HG02981 (cell line): Measurements from ENCODE around the gene WWOX.
A peak's percentile ranks its signal among the peaks of the same experiment; 100 is the strongest.

Experiments used
- ATAC-seq: cut with Tn5 transposase; IDR thresholded peaks from one replicate; pipeline ENCODE4 v1.9.1; 2021; ENCODE audit warnings: mild to moderate bottlenecking, moderate library complexity; ENCODE audit not compliant: unreplicated experiment

Gene WWOX

DNA sequence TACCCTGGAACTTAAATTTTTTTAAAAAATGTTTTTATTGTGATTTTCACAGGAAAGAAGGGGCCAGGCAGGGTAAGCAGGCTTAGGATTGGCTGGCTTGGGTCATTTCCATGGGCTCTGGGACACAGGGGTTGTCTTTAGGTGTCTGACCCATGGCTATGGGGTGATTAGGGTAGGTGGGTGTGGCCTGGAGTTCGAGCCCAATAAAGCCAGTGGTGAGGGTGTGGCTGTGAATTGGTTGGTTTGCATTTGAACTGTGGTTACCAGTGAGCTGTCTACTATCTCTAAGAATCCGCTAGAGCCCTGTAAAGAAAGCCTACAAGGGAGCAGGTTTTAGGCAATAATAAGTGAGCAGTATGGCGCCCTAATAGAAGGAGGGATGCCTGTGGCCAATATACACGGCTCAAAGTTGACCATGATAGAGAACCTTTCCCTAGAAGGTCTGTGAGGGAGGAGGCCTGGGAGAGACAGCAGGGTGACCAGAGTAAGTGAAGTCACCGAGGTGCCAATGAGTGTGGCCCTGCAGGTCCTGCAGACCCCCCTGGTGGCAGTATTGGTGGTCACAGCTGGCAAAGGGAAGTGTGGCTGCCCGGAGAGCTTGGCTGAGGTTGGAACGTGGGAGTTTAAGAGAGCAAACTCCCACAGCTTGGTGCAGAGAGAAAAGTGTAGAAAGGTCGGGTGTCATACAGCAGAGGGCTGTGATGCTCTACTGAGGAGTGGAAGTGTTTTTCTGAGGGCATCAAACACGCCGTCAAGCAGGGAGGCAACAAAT is 454.0 kb downstream of the WWOX start:
- ATAC-seq, result no peak

DNA sequence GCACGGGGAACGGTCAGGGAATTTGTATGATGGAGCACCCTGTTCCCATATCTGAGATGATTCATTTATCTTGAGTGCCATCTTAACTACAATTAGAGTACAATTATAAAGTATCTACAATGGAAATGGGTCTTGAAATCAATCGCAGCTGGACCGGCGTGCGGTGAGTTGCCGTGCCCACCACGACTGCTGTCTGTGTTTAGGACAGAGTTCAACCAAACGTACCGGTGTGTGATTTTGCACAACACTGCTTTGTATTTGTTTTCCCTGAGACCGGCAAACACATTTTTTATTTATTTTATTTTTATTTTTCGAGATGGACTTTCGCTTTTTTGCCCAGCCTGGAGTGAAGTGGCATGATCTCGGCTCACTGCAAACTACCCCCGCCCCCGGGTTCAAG is 457.0 kb downstream of the WWOX start:
- ATAC-seq, result no peak

GRCh38 chr16:78560997-78561396 is 461.5 kb downstream of the WWOX start:
- no peak for ATAC-seq

DNA sequence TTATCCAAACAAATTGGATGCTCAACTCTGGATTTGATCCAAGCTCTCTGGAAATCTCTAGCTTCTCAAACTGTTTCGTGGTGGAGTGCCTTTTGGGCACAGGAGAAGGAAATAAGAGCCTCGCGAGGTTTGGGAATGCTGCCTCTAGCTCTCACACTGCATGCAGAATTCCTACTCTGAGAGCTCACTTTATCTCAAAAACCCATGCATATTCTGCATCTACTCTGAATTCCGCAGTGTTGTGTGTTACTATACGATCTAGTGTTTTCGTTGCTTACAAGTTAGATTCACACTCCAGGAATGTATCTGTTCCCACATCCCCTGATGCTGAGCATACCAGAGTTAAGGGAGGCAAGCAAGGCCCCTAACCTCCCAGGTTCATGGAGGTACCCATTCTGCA is 462.7 kb downstream of the WWOX start:
- ATAC-seq, result no peak

DNA sequence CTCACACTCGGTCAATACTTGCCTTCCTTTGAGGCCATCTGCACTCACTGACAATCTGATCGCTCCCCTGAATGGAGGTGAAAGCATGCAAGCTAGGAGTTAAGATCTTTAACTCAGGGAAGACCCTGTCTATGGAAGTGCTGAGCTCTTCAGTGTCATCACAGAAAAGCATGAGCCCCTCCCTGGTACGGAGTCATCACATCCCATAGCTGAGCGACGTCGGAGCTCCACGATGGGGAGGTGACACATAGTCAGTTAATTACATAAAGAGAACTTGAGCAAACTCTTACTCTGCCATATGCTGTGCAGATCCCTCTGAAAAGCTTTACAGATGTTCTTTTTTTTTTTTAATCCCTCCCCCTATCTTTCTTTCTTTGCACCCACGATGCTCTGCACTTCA is 463.2 kb downstream of the WWOX start:
- no peak for ATAC-seq

- no peak for ATAC-seq
Measured at GRCh38 chr16:78563905-78564304, 464.5 kb downstream of the WWOX start.

DNA sequence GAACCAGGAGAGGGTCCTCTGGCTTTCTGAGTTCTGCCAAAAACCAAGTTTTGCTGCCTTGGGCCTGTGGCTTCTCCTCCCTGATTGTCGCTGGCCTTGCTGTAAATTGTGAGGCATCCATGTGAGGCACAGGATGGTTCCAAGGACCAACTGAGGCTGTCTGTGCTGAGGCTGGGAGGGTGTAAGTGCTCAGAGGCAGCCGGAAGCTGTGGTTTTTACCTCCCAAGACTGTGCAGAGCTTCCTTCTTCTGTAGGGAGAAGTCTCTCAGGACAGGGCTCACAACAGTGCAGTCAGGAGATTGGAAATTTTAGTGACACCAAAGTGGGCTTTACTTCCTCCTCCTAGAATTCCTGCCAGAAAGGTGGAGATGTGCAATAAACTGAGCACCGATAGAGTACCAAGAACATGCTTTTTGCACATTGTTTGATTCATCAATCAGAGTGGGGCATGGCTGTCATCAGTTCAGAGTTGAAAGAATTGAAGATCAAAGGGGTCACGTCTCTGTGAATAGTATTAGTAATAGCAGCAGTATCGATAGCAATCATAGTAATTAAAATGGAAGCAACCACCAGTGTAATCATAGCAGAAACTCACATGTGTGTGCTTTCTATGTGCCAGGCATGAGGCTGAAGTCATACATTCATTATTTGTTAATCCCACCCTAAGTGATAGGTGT is 467.1 kb downstream of the WWOX start:
- ATAC-seq, result no peak

DNA sequence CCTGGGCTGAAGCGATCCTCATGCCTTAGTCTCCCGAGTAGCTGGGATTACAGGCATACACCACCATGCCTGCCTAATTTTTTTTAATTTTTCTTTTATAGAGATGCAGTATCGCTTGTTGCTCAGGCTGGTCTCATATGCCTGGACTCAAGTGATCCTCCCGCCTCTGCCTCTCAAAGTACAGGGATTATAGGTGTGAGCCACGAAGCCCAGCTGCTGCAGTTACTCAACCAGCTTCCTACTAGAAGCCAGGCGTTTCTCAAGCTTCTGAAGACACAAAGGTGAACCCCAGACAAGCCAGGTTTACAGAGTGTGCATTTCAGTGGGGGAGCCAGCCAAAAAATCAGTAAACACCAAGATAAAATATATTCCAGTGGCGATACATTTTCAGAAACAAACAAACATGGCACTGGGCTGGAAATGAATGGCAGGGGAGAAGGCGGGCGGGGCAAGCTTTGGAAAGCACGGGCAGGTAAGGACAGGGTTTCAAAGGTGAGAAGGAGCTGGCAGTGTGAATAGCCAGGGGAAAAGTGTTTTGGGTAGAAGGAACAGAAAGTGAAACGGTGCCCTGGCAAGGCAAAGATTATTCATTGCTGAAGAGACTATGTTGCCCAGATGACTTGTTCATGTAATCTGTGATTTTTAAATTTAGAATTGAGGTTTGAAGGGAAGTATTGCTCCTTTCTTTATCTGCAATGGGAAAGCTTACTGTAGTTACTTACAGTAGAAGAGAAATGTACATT is 471.1 kb downstream of the WWOX start:
- no peak for ATAC-seq

DNA sequence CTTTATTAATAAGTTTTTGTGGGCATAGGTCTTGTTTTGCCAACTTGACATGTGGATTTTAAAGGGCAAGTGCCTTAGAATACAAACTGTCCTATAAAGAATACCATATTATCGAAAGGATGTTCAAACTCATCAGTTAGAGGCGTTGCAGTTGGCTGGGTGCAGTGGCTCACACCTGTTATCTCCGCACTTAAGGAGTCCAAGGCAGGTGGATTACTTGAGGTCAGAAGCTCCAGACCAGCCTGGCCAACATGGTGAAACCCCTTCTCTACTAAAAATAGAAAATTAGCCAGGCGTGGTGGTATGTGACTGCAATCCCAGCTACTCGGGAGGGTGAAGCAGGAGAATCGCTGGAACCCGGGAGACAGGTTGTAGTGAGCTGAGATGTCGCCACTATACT is 472.0 kb downstream of the WWOX start:
- no peak for ATAC-seq

GRCh38 chr16:78571898-78572358 is 472.5 kb downstream of the WWOX start:
- ATAC-seq, result no peak

DNA sequence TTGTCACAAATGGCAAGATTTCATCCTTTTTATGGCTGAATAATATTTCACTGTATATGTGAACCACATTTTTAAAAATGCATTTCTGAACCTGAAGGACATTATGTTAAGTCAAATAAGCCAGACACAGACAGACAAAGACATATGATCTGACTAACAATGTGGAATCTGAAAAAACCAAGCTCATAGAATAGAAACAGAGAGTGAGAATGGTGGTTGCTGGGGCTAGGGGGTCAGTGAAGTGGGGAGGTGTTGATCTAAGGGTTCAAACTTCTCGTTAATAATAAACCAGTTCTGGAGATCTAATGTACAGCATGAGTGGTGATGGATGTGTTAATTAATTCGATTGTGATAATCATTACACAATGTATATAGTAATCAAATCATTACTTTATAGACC is 475.1 kb downstream of the WWOX start:
- peak; percentile 80 for ATAC-seq

DNA sequence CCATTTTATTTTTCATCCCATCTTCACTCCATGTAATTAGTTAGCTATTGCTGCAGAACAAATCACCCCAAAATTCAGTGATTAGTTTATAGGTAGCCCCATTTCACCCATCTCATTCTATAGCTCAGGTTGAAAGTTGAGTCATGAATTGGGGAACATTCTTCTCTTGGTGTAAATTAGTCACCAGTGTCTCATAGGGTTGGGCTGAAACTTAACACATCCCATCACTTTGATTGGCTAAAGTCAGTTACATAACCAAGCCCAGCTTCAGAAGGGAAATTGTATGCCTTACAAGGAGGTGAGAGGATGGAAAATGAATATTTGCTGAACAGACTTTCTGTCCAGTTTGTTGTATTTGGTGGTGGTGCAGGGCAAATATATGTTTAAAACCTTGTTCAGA is 477.5 kb downstream of the WWOX start:
- ATAC-seq, result no peak

DNA sequence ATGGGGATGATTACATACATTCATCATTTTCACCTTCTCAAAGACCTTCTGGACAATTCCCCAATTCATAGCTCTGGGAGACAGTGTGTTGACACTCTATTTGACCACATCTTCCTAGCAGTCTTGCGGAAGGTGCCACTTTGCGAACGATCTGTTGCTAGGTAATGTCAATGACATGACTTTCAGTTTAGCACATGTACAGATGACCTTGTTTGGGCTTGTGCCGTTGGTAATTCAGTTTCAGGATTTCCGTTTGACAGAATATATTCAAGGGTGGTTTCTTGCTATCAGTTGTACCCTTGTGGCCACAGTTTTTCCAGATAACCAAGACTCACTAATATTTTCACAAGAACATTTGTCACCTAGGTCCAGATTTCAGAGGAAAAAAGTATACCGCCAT is 478.2 kb downstream of the WWOX start:
- no peak for ATAC-seq

DNA sequence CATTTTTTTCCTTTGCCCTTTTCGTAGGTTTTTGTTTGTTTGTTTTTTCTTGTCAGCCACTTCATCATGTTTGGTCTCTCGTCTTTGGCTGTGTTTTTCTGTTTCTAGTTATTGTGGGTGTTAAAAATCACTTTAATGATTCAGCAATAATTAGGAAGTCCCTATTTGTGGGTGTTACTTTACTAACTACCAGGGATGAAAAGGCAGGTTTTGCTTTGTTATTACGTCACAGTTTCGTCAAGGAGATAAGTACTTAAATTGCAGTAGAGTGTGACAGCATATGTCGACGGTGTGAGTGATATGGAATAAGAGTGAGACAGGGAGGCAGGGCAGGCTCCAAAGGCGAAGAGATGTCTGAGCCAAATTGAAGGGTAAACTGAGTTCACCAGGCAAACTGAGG is 479.6 kb downstream of the WWOX start:
- ATAC-seq, result no peak

GRCh38 chr16:78583441-78583840 is 484.0 kb downstream of the WWOX start:
- no peak for ATAC-seq

GRCh38 chr16:78584213-78584860 is 484.9 kb downstream of the WWOX start:
- no peak for ATAC-seq

DNA sequence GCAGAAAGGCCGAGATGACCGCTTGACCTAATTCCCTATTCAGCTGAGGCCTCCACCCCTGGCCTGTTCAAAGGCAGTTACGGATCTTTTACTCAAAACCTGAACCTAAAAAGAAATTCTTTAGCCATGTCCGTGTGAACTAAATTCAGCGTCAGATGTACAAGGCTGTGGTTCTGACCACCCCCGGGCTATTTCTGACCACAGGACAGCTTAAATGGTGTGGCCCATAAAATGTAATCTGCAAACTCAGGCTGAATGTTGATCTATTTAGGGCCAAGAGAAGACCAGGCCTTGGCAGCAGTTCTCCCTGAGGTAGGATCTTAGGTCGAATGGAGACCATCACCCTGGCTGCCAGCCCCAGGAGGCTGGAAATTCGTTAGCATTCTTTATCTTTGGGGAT is 485.5 kb downstream of the WWOX start:
- no peak for ATAC-seq

GRCh38 chr16:78589331-78589730 is 489.9 kb downstream of the WWOX start:
- no peak for ATAC-seq

GRCh38 chr16:78591682-78592103 is 492.2 kb downstream of the WWOX start:
- no peak for ATAC-seq

- no peak for ATAC-seq
Measured at GRCh38 chr16:78592111-78592510, 492.7 kb downstream of the WWOX start.

DNA sequence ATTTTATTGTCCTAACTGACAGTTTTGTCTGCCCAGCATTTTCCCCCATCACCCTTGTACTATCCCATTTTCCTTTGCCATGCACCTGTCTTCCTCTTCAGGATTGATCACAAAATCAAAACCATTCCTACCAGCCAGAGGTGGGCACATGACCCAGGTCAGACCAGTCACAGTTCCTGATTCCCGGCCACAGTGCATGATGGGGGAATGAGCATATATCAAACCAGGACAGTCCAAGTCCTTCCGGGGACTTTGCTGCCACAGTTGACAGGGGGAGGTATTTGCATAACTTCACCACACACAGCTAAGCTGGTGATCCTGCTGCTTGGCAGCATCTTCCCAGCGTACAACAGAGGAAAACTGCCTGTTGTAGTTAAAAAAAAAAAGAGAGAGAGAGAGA is 493.9 kb downstream of the WWOX start:
- no peak for ATAC-seq
